Inflammatory macrophage treated with lipopolysaccharide for 4 hours (primary cell): ENCODE measurements around the gene TRPM3.

Experiments
- DNase-seq: peaks from one replicate; pipeline ENCODE4 v3.0.0-alpha.2; 2020

The TRPM3 gene

GRCh38 chr9:70569791-70570190 lies 551.6 kb downstream of the TRPM3 start:
- peak; percentile 46 for DNase-seq

GRCh38 chr9:70569070-70569772 lies 552.2 kb downstream of the TRPM3 start:
- peak; percentile 49 for DNase-seq

DNA sequence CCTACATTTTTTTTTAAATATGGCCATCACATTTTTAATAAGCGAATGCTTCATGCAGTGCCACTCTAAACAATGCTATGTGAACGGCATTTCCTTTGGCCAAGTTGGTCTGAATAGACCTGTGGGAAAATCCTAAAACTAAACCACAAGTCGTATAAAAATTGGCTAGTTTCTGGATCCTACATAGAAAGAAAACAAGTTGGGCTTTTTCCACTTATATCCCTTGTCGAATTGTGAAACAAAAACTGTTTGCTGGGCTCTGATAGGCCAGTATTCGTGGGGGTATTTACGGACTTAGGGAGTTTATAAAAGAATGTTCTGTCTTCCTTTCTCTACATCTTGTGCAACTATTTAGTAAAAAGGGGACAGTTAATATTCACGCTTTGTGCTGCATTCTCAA lies 553.9 kb downstream of the TRPM3 start:
- no peak for DNase-seq

DNA sequence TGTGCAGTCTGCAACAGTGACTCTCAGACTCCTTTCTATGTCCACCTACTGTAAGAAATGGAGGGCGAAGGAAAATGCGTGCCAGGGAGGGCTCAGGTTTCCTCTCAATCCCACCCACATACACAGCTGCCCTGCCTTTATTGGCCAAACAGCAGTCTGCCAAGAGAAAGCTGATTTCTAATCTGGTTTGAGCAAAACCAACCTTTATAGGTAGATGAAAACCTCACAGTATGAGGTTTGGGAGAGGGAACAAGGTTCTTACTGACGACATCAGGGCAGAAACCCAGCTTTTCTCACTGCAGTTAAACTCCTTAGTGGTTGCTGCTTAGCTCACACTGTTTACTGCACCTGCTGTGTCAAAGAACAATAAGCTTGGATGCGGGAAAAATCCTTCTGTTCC lies 554.7 kb downstream of the TRPM3 start:
- no peak for DNase-seq

- DNase-seq = no peak
Observed at GRCh38 chr9:70566066-70566465, 555.4 kb downstream of the TRPM3 start.

- DNase-seq = no peak
Observed at GRCh38 chr9:70564468-70565335, 556.7 kb downstream of the TRPM3 start.

DNA sequence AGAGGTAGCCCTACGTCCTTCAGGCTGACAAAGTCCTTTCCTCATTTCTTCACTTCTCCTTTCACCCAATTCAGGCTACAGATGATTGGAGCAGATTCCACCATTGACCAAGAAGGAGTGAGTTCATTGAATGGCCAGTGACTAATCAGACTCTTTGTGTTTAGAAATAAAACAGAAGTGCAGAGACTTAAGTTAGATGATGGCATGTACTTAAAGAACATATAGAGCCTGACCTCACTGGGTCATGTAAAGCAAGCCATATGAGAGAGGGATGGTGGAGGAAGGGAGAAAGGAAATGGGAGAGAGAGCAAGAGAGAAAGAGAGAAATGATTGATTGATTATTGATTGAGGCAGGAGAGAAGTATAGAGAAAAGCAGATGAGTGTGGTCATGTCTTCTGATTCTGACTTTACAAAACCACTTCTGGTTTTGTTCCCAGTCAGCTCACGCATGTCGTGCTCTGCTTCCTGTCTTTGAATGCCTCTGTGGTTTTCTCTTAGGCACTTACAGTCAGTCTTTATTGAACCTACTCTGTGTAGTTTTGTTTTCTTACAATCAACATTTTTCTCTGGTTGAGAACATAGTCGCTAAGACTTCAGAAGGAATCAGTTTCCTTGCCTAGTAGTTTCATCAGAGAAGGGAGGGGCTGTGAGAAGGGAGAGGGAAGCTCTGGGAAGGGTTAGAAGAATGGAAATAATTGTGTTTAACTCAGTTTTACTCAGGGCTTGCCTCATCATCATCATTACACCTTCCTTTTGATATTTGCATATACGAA lies 557.8 kb downstream of the TRPM3 start:
- DNase-seq = peak; percentile 96

- DNase-seq = no peak
Observed at GRCh38 chr9:70563010-70563409, 558.4 kb downstream of the TRPM3 start.

- DNase-seq = peak; percentile 55
Observed at GRCh38 chr9:70561786-70562395, 559.5 kb downstream of the TRPM3 start.

GRCh38 chr9:70561111-70561510 lies 560.3 kb downstream of the TRPM3 start:
- DNase-seq = no peak

GRCh38 chr9:70559102-70559501 lies 562.3 kb downstream of the TRPM3 start:
- DNase-seq = no peak

DNA sequence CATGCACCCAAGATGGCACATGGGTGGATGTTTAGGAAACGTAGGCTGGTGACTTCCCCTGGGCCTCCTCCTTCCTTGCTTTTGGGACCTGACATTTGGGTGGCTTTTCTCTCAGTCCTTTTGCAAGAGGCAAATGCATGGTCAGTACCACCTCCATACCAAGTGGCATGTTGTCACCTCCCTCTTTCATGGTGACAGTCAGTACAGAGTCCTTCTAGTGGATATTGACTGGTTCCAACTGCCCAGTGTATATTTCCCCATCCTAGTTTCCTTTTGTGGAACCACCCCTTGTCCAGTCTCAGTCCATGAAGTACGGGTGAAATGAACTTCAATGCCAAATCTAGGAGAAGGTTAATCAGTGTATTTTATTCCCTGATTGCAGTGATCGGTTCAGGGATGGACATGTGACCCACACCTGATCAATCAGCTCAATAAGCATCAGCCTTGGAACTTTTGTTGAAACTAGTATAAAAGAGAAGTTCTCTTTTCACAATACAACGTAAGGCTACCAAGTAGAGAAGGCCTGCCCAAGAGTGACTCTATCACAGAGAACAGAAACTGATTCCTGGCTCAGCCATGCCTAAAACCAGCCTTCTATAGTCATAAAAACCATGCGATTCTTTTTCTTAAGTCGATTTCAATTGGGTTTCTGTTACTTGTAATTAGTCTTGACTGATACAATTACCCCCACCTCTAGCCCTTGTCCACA lies 563.6 kb downstream of the TRPM3 start:
- peak; percentile 89 for DNase-seq

DNA sequence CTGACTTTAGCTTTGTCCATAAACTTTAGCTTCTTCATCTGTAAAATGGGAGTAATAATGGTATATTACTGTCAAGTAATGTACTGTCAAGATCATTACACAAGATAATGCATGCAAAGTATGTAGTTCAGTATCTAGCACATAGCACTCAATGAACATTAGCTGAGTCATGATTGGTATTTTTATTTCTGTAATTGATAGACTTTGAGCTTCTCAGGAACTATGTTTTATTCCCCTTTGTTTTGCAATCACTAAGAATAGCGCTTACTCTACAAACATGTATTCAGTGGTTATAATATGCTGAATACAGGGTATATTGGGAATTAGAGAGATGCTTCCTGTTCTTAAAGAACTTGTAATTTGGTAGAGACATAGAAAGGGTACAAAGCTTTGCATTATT lies 564.6 kb downstream of the TRPM3 start:
- peak; percentile 34 for DNase-seq

DNA sequence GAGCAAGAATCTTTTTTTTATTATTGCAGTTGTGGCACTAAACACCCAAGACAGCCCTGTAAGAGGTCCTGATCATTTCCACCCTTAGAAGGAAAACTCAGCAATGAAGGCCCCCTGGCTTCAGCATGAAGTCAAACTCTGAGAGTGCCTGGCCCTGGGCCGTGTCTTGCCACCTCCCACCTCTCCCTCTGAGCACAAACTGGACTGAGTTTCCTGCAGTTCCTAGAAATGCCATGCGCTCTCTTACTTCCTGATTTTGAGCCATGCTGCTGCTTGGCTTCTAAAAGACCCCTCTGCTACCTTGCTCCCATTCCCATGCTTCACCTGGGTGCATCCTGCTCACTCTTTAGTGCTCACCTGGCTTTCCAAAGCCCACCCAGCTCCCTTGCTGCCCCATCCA lies 566.5 kb downstream of the TRPM3 start:
- peak; percentile 56 for DNase-seq

DNA sequence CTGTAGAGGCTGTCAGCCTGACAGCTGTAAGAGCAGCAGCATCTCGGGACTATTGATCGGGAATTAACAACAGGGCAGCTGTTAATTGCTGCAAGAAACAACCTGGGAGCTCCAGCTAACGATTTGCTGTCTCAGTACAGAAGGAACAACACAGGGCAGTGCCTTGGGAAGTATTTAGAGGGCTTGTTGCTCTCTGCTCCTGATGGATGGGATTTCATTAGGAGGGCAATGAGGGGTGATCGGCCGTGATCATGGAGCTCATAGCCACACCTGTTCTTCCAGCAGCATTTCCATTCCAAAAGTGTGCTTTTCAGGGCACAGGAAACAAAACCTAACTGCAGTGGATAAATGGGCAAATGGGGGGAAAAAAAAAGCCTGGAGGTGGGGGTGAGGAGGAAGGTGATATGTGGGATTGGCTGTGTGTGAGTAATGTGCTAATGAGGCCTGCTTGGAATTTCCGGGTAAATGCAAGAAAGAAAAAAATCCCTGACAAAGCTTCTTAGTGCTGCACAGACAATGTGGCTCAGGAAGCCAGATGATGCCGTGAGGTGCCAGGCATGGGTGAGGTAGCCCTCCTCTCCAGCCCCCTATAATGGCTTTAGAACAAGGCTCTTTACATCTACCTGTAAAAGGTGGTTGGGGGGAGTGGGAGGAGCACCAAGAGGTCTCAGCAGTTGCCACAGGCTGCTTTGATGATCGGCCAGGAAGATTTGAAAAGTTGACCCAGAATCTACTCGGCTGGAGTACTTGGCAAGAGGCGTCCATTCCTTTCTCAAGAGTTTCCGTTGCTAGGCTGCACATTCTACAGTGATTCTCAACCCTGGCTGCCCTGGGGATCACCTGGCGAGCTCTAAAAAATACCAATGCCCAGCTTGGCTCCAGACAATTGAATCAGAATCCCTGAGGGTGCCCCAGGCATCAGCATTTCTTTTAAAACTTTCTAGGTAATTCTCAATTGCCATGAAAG lies 567.4 kb downstream of the TRPM3 start:
- DNase-seq = peak; percentile 57

DNA sequence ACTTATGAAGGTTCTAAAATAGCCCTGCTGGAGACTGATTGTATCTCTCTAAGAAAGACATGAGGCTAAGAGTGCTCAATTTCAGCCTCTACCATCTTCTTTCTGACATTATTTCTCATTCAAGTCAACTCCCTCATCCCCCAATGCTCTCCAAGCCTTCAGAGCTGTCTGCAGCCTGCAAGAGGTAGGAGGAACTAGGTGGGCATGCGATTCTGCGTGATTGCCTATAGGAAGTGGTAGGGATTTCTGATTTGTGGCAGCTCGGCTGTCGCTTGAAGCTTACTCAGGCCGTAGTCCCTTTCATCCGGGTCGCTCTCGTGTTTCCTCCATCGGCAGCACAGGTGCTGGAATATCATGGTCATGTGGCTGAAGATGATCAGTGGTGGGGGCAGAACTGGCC lies 568.9 kb downstream of the TRPM3 start:
- no peak for DNase-seq

- peak; percentile 77 for DNase-seq
Observed at GRCh38 chr9:70551801-70552200, 569.6 kb downstream of the TRPM3 start.

- DNase-seq = peak; percentile 68
Observed at GRCh38 chr9:70551396-70551795, 570.0 kb downstream of the TRPM3 start.

GRCh38 chr9:70549926-70550325 lies 571.5 kb downstream of the TRPM3 start:
- no peak for DNase-seq

DNA sequence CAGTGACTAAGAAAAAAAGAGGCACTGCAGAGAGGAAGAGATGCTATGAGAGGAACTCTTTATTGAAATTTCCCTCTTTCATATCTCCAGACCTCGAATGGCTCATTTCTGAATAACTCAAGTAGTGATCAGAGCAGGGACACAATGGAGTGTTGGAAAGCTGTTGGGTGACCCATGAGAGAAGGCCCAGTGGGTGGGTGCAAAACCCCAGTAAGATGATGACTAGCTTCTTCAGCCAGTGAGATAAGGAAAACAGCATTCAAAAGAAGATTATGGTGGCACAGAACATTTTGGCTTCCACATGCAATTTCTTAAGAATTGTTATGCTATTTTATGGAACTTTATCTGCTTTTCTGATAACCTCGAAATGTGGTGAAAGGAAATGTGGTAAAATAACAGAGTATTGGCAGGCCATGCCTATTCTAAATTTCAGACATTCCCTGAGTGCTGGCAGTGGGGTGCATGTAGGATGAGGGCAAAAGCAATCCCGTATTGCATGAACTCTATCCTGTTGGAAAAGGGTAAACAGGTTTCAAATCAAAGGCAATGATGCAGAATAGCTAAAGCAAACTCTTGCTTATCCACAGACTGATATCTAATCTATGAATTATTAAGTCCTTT lies 579.0 kb downstream of the TRPM3 start:
- no peak for DNase-seq

- DNase-seq = no peak
Observed at GRCh38 chr9:70540016-70540415, 581.4 kb downstream of the TRPM3 start.
